ENCODE measurements around the gene SYNPO. TPM values are rescaled to one million over a fixed set of nuclear protein-coding genes. Genes with fewer than 3 reads are reported as not detected.

SYNPO gene
- polyA plus RNA-seq, 1 of the 3 experiments (the other 2 are of a cell fraction), result 5.1 TPM

DNA sequence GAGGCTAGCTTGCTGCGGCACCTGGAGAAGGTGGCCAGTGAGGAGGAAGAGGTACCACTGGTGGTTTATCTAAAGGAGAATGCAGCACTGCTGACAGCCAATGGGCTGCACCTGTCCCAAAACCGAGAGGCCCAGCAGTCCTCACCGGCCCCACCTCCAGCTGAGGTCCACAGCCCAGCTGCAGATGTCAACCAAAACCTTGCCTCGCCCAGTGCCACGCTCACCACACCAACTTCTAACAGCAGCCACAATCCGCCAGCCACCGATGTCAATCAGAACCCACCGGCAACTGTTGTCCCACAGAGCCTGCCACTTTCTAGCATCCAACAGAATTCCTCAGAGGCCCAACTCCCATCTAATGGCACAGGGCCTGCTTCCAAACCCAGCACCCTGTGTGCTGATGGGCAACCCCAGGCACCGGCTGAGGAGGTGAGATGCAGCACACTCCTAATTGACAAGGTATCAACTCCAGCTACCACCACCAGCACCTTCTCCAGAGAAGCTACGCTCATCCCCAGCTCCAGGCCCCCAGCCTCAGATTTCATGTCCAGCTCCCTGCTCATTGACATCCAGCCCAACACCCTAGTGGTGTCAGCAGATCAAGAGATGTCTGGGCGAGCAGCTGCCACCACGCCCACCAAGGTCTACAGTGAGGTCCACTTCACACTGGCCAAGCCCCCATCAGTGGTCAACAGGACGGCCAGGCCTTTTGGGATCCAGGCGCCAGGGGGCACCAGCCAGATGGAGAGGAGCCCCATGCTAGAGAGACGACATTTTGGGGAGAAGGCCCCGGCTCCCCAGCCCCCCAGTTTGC, 8.0 kb downstream of the SYNPO start:
- ChIA-PET POLR2A (interaction anchor here (0.6 kb wide), 1 partner anchor 493 kb away, joined by 3 read pairs; the partner anchor contains the start of gene PDGFRB), CTCF (interaction anchor here (5.5 to 12.2 kb wide), 2 partner anchors 8 to 87 kb away, joined by 44 to 160 read pairs; no protein-coding TSS in a partner anchor)
- Histone ChIP-seq H3K9me2 (no peaks in the 10 kb centered on the region), H2AFZ (ENCODE audit: low read depth) (no peak overlapping the region), H3K4me1 (ENCODE audit: control insufficient read depth in 1 of 2, insufficient read depth in 2 of 2, low read depth in 1 of 2, low read length in 1 of 2) (peaks cover 29 to 56% of the 10 kb centered on the region in 2 experiments), H3K36me3 (replicated peaks in 1 of 2; ENCODE audit: control insufficient read depth in 1 of 2, insufficient read depth in 2 of 2, low read length in 1 of 2) (peaks cover 11 to 34% of the 10 kb centered on the region in 2 experiments), H3F3A (replicated peaks; ENCODE audit: insufficient read depth) (peaks cover 6% of the 10 kb centered on the region), H3K27me3 (ENCODE audit: insufficient read depth) (no peaks in the 10 kb centered on the region), H4K20me1 (ENCODE audit: insufficient read depth) (no peaks in the 10 kb centered on the region; the same call in none of the 2 replicates), H3K9ac (no peak overlapping the region), H3K4me3 (ENCODE audit: low read depth in 2 of 2, low read length in 1 of 2) (no peak overlapping the region), H3K27ac (ENCODE audit: low read depth in 2 of 2, low read length in 1 of 2) (no peak overlapping the region), H3K79me2 (ENCODE audit: insufficient read depth) (peaks cover 35% of the 10 kb centered on the region), H3K4me2 (no peak overlapping the region), H3K9me3 (no peaks in the 10 kb centered on the region)
- DNase-seq, result no peak
- TF ChIP-seq GABPA (IDR thresholded peaks at IDR 0.05; ENCODE audit: low read depth) (no peak), RAD21 (IDR thresholded peaks at IDR 0.05; ENCODE audit: low read length) (no peak), ELF1 (IDR thresholded peaks at IDR 0.05) (no peak), RCOR1 (IDR thresholded peaks at IDR 0.05; ENCODE audit: low read length) (no peak)
- 98% methylated on average over 11 of the region's 16 CpGs for WGBS (ENCODE audit: low lambda C conversion rate)

DNA sequence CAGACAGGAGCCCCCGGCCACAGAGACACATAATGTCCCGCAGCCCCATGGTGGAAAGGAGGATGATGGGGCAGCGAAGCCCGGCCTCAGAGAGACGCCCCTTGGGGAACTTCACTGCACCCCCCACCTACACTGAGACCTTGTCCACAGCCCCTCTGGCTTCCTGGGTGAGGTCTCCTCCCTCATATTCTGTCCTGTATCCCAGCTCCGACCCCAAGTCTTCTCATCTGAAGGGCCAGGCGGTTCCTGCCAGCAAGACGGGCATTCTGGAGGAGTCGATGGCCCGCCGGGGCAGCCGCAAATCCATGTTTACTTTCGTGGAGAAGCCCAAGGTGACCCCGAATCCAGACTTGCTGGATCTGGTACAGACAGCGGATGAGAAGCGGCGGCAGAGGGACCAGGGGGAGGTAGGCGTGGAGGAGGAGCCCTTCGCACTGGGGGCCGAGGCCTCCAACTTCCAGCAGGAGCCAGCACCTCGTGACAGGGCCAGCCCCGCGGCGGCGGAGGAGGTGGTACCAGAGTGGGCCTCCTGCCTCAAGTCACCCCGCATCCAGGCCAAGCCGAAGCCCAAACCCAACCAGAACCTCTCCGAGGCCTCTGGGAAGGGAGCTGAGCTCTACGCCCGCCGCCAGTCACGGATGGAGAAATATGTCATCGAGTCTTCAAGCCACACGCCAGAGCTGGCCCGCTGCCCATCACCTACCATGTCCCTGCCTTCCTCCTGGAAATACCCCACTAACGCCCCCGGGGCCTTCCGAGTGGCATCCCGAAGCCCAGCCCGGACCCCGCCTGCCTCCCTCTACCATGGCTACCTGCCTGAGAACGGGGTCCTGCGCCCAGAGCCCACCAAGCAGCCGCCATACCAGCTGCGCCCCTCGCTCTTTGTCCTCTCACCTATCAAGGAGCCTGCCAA, 8.9 kb downstream of the SYNPO start:
- no peak overlapping the region for H3K4me3 ChIP-seq (ENCODE audit: low read depth in 2 of 2, low read length in 1 of 2)
- 93% methylated on average over 33 of the region's 46 CpGs for WGBS (ENCODE audit: low lambda C conversion rate)
- H3K27me3 ChIP-seq (ENCODE audit: insufficient read depth), result no peaks in the 10 kb centered on the region
- no peak for DNase-seq
- peaks cover 11 to 37% of the 10 kb centered on the region in 2 experiments for H3K36me3 ChIP-seq (replicated peaks in 1 of 2; ENCODE audit: control insufficient read depth in 1 of 2, insufficient read depth in 2 of 2, low read length in 1 of 2)
- ChIA-PET CTCF (interaction anchor here (12.2 kb wide), 1 partner anchor 88 kb away, joined by 160 read pairs; no protein-coding TSS in a partner anchor), POLR2A (no interaction called here)
- no peaks in the 10 kb centered on the region for H3K9me2 ChIP-seq
- TF ChIP-seq GATA2 (CRISPR knock-in tag; IDR thresholded peaks at IDR 0.05) (no peak), CHD2 (IDR thresholded peaks at IDR 0.05; ENCODE audit: low read length, partially characterized antibody) (no peak), PBX3 (IDR thresholded peaks at IDR 0.05) (no peak), TCF12 (IDR thresholded peaks at IDR 0.05) (no peak), FOXJ3 (CRISPR knock-in tag; IDR thresholded peaks at IDR 0.05) (no peak), RAD21 (IDR thresholded peaks at IDR 0.05; ENCODE audit: low read length) (no peak), EZH2phosphoT487 (IDR thresholded peaks at IDR 0.05; ENCODE audit: borderline replicate concordance, low read depth) (no peak), FOXM1 (IDR thresholded peaks at IDR 0.05; ENCODE audit: low read depth) (no peak), GABPA (IDR thresholded peaks at IDR 0.05; ENCODE audit: low read depth) (no peak), NFIC (IDR thresholded peaks at IDR 0.05; ENCODE audit: borderline replicate concordance) (no peak), FOSL2 (IDR thresholded peaks at IDR 0.05; ENCODE audit: borderline replicate concordance, low read depth) (no peak), RXRA (IDR thresholded peaks at IDR 0.05; ENCODE audit: borderline replicate concordance, low read depth) (no peak), JUND (IDR thresholded peaks at IDR 0.05) (no peak), RCOR1 (IDR thresholded peaks at IDR 0.05; ENCODE audit: low read length) (no peak), TAF1 (IDR thresholded peaks at IDR 0.05; ENCODE audit: borderline replicate concordance, low read depth, low read length) (no peak), MEF2A (IDR thresholded peaks at IDR 0.05; ENCODE audit: borderline replicate concordance, low read depth) (no peak)
- TF ChIP-seq, protein P1, sequence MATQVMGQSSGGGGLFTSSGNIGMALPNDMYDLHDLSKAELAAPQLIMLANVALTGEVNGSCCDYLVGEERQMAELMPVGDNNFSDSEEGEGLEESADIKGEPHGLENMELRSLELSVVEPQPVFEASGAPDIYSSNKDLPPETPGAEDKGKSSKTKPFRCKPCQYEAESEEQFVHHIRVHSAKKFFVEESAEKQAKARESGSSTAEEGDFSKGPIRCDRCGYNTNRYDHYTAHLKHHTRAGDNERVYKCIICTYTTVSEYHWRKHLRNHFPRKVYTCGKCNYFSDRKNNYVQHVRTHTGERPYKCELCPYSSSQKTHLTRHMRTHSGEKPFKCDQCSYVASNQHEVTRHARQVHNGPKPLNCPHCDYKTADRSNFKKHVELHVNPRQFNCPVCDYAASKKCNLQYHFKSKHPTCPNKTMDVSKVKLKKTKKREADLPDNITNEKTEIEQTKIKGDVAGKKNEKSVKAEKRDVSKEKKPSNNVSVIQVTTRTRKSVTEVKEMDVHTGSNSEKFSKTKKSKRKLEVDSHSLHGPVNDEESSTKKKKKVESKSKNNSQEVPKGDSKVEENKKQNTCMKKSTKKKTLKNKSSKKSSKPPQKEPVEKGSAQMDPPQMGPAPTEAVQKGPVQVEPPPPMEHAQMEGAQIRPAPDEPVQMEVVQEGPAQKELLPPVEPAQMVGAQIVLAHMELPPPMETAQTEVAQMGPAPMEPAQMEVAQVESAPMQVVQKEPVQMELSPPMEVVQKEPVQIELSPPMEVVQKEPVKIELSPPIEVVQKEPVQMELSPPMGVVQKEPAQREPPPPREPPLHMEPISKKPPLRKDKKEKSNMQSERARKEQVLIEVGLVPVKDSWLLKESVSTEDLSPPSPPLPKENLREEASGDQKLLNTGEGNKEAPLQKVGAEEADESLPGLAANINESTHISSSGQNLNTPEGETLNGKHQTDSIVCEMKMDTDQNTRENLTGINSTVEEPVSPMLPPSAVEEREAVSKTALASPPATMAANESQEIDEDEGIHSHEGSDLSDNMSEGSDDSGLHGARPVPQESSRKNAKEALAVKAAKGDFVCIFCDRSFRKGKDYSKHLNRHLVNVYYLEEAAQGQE (IDR thresholded peaks at IDR 0.05; ENCODE audit: low read depth, low read length), result no peak
- TF ChIP-seq, protein P2, sequence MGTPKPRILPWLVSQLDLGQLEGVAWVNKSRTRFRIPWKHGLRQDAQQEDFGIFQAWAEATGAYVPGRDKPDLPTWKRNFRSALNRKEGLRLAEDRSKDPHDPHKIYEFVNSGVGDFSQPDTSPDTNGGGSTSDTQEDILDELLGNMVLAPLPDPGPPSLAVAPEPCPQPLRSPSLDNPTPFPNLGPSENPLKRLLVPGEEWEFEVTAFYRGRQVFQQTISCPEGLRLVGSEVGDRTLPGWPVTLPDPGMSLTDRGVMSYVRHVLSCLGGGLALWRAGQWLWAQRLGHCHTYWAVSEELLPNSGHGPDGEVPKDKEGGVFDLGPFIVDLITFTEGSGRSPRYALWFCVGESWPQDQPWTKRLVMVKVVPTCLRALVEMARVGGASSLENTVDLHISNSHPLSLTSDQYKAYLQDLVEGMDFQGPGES (IDR thresholded peaks at IDR 0.05; ENCODE audit: low read depth, low read length), result no peak
- H3K9me3 ChIP-seq, result no peaks in the 10 kb centered on the region
- H4K20me1 ChIP-seq (ENCODE audit: insufficient read depth), result no peaks in the 10 kb centered on the region; the same call in none of the 2 replicates
- H3F3A ChIP-seq (replicated peaks; ENCODE audit: insufficient read depth), result peaks cover 6% of the 10 kb centered on the region
- H3K27ac ChIP-seq (ENCODE audit: low read depth in 2 of 2, low read length in 1 of 2), result no peak overlapping the region; a peak in 1 of 4 replicates
- H3K4me2 ChIP-seq, result no peak overlapping the region
- no peak overlapping the region for H3K9ac ChIP-seq
- peaks cover 26% of the 10 kb centered on the region for H3K79me2 ChIP-seq (ENCODE audit: insufficient read depth)
- peaks cover 22 to 52% of the 10 kb centered on the region in 2 experiments for H3K4me1 ChIP-seq (ENCODE audit: control insufficient read depth in 1 of 2, insufficient read depth in 2 of 2, low read depth in 1 of 2, low read length in 1 of 2)
- no peak overlapping the region for H2AFZ ChIP-seq (ENCODE audit: low read depth)

All from SK-N-SH (cell line).